WTC11 (cell line): ENCODE measurements around the gene PC. TPM values are rescaled to one million over a fixed set of nuclear protein-coding genes. Genes with fewer than 3 reads are reported as not detected.

Experiments used
- ATAC-seq: fragments of 200-7000 bp; cut with Tn5 transposase; 2 replicates; pipeline ENCODE4 v1.10.0; 2021; ENCODE audit warnings: mild to moderate bottlenecking, moderate library complexity
- CTCF ChIA-PET: fragments of 300-600 bp; sonication (Branson Sonifier 250); formaldehyde crosslinking; loops from one replicate; lab custom pipeline; 2021; ENCODE audit warnings: antibody characterized with exemption; lab: Charles Lee
- POLR2A ChIA-PET: fragments of 350-600 bp; sonication (Branson Sonifier 250); formaldehyde crosslinking; loops from one replicate; lab custom pipeline; 2021; ENCODE audit warnings: antibody characterized with exemption; lab: Charles Lee
- DNase-seq: peaks from one replicate; pipeline ENCODE4 v3.0.0; 2021; ENCODE audit warnings: low spot score
- H3K27ac Mint-ChIP-seq: 2 replicates; pipeline ENCODE4 v1.8.0; 2021; ENCODE audit warnings: mixed read lengths
- H3K27me3 Mint-ChIP-seq: 2 replicates; pipeline ENCODE4 v1.8.0; 2021; ENCODE audit warnings: low read depth, mild to moderate bottlenecking, moderate library complexity, mixed read lengths
- H3K36me3 Mint-ChIP-seq: 2 replicates; pipeline ENCODE4 v1.8.0; 2021; ENCODE audit warnings: mixed read lengths
- H3K4me1 Mint-ChIP-seq: 2 replicates; pipeline ENCODE4 v1.8.0; 2022; ENCODE audit warnings: mixed read lengths
- H3K4me3 Mint-ChIP-seq: 2 replicates; pipeline ENCODE4 v1.8.0; 2021; ENCODE audit warnings: mild to moderate bottlenecking, moderate library complexity, mixed read lengths
- H3K9me3 Mint-ChIP-seq: 2 replicates; pipeline ENCODE4 v1.8.0; 2021; ENCODE audit warnings: mixed read lengths
- ATF1 ChIP-seq: sonication (generic); formaldehyde crosslinking; IDR thresholded peaks from 2 replicates; pipeline ENCODE4 v1.8.1; 2023; ENCODE audit warnings: mild to moderate bottlenecking, moderate library complexity, missing genetic modification reagents
- CREB1 ChIP-seq: sonication (generic); formaldehyde crosslinking; IDR thresholded peaks from 2 replicates; pipeline ENCODE4 v1.8.0; 2023; ENCODE audit warnings: mild to moderate bottlenecking, missing genetic modification reagents
- IRF2 ChIP-seq: sonication (generic); formaldehyde crosslinking; IDR thresholded peaks from 2 replicates; pipeline ENCODE4 v1.8.0; 2022; ENCODE audit warnings: low read depth, missing genetic modification reagents, borderline replicate concordance
- NFYB ChIP-seq: sonication (generic); formaldehyde crosslinking; conservative IDR thresholded peaks from 2 replicates; pipeline ENCODE4 v1.8.0; 2022; ENCODE audit warnings: low read depth, missing genetic modification reagents
- NR2C2 ChIP-seq: sonication (generic); formaldehyde crosslinking; IDR thresholded peaks from 2 replicates; pipeline ENCODE4 v1.8.0; 2022; ENCODE audit warnings: mild to moderate bottlenecking, missing genetic modification reagents
- ZNF121 ChIP-seq: sonication (generic); formaldehyde crosslinking; IDR thresholded peaks from 2 replicates; pipeline ENCODE4 v1.8.0; 2023; ENCODE audit warnings: missing genetic modification reagents
- ZNF138 ChIP-seq: sonication (generic); formaldehyde crosslinking; conservative IDR thresholded peaks from 2 replicates; pipeline ENCODE4 v1.8.1; 2022; ENCODE audit warnings: mild to moderate bottlenecking, moderate library complexity, missing genetic modification reagents
- total RNA-seq: library from RNA; stranded (reverse); gene quantifications from 3 replicates; pipeline ENCODE4 v1.2.3, GENCODE V29; 2021
- TF ChIP-seq, protein P1 (sequence below): sonication (generic); formaldehyde crosslinking; IDR thresholded peaks from 2 replicates; pipeline ENCODE4 v1.8.1; 2022; ENCODE audit warnings: mild to moderate bottlenecking, moderate library complexity, missing genetic modification reagents
- TF ChIP-seq, protein P2 (sequence below): sonication (generic); formaldehyde crosslinking; conservative IDR thresholded peaks from 2 replicates; pipeline ENCODE4 v1.8.1; 2023; ENCODE audit warnings: mild to moderate bottlenecking, low read depth, missing genetic modification reagents, moderate library complexity
- TF ChIP-seq, protein P3 (sequence below): fragments of 250-450 bp; sonication (Bioruptor Pico); IDR thresholded peaks from 2 replicates; pipeline ENCODE4 v1.8.0; 2021; ENCODE audit warnings: mild to moderate bottlenecking
- TF ChIP-seq, protein P4 (sequence below): sonication (generic); formaldehyde crosslinking; IDR thresholded peaks from 2 replicates; pipeline ENCODE4 v1.8.0; 2022; ENCODE audit warnings: mild to moderate bottlenecking, missing genetic modification reagents
- TF ChIP-seq, protein P5 (sequence below): sonication (generic); formaldehyde crosslinking; IDR thresholded peaks from 2 replicates; pipeline ENCODE4 v1.8.1; 2023; ENCODE audit warnings: mild to moderate bottlenecking, missing genetic modification reagents
- TF ChIP-seq, protein P6 (sequence below): fragments of 250-450 bp; sonication (Bioruptor Pico); IDR thresholded peaks from 2 replicates; pipeline ENCODE4 v1.9.0; 2021; ENCODE audit warnings: mild to moderate bottlenecking
- TF ChIP-seq, protein P7 (sequence below): fragments of 250-450 bp; sonication (Bioruptor Pico); IDR thresholded peaks from 2 replicates; pipeline ENCODE4 v2.1.2; 2022; ENCODE audit warnings: mild to moderate bottlenecking, moderate library complexity

Gene PC
- total RNA-seq, 1 experiment from 2014 or later = 27.2 TPM

DNA sequence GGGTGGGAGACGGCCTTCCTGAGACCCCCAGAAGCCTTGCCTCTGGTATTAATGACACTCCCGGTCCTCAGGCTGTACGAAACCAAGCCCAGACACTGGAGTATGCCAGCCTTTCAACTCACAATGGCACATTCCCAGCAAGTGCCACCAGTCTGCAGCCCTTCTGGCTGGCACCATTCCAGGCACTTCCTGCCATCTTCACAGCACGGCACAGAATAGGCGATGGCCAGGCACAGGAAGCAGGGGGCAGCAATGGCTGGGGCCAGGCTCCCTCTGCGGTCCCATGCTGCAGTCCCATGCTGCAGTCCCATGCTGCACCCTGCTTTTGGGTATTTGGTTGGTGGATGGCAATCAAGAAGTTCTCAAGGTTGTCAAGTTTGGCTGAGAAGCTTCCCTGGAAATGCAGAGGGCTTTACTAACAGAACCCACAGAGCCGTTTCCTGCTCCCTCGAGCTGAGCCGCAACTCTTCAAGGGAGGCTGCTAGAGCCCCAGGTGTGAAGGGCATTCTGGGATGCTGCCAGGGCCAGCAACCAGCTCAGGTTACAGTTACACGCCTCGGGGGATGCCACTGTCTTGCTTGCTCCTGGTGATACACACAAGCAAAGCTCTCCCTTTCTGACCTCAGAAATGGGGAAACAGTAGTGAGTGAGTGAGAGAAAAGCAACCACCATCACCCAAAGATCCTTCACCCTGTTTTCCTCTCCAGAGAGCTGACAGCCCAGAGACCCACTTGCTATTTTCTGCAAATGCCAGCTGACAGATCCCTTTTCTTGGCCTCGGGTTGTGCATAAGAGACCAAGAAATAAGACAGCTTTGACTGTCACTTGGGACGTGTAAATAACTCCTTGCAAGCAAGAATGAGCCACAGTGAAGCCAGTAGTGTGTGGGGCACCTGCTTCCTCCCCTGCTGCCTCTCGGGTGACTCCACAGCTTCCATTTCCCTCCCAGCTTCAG lies 77.4 kb downstream of the PC start (continued):
- TF ChIP-seq, protein P1, sequence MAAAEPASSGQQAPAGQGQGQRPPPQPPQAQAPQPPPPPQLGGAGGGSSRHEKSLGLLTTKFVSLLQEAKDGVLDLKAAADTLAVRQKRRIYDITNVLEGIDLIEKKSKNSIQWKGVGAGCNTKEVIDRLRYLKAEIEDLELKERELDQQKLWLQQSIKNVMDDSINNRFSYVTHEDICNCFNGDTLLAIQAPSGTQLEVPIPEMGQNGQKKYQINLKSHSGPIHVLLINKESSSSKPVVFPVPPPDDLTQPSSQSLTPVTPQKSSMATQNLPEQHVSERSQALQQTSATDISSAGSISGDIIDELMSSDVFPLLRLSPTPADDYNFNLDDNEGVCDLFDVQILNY (CRISPR knock-in tag) = no peak

DNA sequence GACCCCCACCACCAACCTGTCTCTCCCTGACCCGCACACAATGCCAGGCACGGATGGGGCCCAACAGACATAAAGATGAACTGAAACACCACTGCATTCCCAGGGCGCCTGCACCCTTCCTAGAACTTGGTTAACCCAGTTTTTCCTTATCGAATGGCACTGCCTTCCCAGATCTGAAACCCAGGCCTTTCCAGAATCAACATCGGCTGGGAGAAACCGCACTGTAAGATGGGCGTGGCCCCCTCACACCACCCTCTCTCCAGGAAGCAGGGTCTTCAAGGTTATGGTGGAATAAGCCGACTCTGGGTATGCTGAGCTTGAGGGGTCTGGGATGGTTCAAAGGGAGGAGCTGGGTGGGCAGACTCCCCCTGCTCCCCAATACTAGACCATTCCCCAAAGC lies 78.2 kb downstream of the PC start:
- TF ChIP-seq, protein P2, sequence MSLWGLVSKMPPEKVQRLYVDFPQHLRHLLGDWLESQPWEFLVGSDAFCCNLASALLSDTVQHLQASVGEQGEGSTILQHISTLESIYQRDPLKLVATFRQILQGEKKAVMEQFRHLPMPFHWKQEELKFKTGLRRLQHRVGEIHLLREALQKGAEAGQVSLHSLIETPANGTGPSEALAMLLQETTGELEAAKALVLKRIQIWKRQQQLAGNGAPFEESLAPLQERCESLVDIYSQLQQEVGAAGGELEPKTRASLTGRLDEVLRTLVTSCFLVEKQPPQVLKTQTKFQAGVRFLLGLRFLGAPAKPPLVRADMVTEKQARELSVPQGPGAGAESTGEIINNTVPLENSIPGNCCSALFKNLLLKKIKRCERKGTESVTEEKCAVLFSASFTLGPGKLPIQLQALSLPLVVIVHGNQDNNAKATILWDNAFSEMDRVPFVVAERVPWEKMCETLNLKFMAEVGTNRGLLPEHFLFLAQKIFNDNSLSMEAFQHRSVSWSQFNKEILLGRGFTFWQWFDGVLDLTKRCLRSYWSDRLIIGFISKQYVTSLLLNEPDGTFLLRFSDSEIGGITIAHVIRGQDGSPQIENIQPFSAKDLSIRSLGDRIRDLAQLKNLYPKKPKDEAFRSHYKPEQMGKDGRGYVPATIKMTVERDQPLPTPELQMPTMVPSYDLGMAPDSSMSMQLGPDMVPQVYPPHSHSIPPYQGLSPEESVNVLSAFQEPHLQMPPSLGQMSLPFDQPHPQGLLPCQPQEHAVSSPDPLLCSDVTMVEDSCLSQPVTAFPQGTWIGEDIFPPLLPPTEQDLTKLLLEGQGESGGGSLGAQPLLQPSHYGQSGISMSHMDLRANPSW (CRISPR knock-in tag) = no peak
- TF ChIP-seq ATF1 (CRISPR knock-in tag) = no peak
- TF ChIP-seq, protein P3, sequence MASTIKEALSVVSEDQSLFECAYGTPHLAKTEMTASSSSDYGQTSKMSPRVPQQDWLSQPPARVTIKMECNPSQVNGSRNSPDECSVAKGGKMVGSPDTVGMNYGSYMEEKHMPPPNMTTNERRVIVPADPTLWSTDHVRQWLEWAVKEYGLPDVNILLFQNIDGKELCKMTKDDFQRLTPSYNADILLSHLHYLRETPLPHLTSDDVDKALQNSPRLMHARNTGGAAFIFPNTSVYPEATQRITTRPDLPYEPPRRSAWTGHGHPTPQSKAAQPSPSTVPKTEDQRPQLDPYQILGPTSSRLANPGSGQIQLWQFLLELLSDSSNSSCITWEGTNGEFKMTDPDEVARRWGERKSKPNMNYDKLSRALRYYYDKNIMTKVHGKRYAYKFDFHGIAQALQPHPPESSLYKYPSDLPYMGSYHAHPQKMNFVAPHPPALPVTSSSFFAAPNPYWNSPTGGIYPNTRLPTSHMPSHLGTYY (CRISPR knock-in tag) = no peak
- TF ChIP-seq, protein P4, sequence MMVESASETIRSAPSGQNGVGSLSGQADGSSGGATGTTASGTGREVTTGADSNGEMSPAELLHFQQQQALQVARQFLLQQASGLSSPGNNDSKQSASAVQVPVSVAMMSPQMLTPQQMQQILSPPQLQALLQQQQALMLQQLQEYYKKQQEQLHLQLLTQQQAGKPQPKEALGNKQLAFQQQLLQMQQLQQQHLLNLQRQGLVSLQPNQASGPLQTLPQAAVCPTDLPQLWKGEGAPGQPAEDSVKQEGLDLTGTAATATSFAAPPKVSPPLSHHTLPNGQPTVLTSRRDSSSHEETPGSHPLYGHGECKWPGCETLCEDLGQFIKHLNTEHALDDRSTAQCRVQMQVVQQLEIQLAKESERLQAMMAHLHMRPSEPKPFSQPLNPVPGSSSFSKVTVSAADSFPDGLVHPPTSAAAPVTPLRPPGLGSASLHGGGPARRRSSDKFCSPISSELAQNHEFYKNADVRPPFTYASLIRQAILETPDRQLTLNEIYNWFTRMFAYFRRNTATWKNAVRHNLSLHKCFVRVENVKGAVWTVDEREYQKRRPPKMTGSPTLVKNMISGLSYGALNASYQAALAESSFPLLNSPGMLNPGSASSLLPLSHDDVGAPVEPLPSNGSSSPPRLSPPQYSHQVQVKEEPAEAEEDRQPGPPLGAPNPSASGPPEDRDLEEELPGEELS (CRISPR knock-in tag) = no peak
- TF ChIP-seq NFYB (CRISPR knock-in tag) = no peak
- TF ChIP-seq, protein P5, sequence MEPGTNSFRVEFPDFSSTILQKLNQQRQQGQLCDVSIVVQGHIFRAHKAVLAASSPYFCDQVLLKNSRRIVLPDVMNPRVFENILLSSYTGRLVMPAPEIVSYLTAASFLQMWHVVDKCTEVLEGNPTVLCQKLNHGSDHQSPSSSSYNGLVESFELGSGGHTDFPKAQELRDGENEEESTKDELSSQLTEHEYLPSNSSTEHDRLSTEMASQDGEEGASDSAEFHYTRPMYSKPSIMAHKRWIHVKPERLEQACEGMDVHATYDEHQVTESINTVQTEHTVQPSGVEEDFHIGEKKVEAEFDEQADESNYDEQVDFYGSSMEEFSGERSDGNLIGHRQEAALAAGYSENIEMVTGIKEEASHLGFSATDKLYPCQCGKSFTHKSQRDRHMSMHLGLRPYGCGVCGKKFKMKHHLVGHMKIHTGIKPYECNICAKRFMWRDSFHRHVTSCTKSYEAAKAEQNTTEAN (CRISPR knock-in tag) = no peak
- TF ChIP-seq NR2C2 = no peak
- no peak for TF ChIP-seq IRF2 (CRISPR knock-in tag)
- TF ChIP-seq ZNF121 (CRISPR knock-in tag) = no peak
- no peak for TF ChIP-seq CREB1 (CRISPR knock-in tag)
- TF ChIP-seq, protein P6, sequence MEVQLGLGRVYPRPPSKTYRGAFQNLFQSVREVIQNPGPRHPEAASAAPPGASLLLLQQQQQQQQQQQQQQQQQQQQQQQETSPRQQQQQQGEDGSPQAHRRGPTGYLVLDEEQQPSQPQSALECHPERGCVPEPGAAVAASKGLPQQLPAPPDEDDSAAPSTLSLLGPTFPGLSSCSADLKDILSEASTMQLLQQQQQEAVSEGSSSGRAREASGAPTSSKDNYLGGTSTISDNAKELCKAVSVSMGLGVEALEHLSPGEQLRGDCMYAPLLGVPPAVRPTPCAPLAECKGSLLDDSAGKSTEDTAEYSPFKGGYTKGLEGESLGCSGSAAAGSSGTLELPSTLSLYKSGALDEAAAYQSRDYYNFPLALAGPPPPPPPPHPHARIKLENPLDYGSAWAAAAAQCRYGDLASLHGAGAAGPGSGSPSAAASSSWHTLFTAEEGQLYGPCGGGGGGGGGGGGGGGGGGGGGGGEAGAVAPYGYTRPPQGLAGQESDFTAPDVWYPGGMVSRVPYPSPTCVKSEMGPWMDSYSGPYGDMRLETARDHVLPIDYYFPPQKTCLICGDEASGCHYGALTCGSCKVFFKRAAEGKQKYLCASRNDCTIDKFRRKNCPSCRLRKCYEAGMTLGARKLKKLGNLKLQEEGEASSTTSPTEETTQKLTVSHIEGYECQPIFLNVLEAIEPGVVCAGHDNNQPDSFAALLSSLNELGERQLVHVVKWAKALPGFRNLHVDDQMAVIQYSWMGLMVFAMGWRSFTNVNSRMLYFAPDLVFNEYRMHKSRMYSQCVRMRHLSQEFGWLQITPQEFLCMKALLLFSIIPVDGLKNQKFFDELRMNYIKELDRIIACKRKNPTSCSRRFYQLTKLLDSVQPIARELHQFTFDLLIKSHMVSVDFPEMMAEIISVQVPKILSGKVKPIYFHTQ (CRISPR knock-in tag) = no peak
- TF ChIP-seq, protein P7, sequence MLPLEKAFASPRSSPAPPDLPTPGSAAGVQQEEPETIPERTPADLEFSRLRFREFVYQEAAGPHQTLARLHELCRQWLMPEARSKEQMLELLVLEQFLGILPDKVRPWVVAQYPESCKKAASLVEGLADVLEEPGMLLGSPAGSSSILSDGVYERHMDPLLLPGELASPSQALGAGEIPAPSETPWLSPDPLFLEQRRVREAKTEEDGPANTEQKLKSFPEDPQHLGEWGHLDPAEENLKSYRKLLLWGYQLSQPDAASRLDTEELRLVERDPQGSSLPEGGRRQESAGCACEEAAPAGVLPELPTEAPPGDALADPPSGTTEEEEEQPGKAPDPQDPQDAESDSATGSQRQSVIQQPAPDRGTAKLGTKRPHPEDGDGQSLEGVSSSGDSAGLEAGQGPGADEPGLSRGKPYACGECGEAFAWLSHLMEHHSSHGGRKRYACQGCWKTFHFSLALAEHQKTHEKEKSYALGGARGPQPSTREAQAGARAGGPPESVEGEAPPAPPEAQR (CRISPR knock-in tag) = no peak
- TF ChIP-seq ZNF138 (CRISPR knock-in tag) = no peak
- TF ChIP-seq, all 79 proteins: peak for 0
- Mint-ChIP-seq H3K27me3 (no peaks in the 10 kb centered on the region), H3K4me1 (peaks cover 39% of the 10 kb centered on the region), H3K4me3 (no peak overlapping the region), H3K9me3 (no peaks in the 10 kb centered on the region), H3K27ac (no peak overlapping the region), H3K36me3 (no peaks in the 10 kb centered on the region)
- no peak for DNase-seq
- POLR2A ChIA-PET = no interaction called here
- CTCF ChIA-PET = interaction anchor here (1.0 to 3.8 kb wide), 9 partner anchors 10 to 202 kb away, joined by 3 to 28 read pairs (median 4); partner anchors contain the start of genes C11orf86 and RBM4B
- no peak for ATAC-seq
